GM19452 (cell line): ENCODE results near the gene MRTFA.
"Not testable (repeated sequence)": the region's sequence is repeated elsewhere in the genome, so short reads cannot be mapped to it uniquely, and the experiment has no call there.

ENCODE experiments used
- ATAC-seq: cut with Tn5 transposase; IDR thresholded peaks from one replicate; pipeline ENCODE4 v1.9.1; 2021; ENCODE audit not compliant: unreplicated experiment

Gene MRTFA

GRCh38 chr22:40636380-40637182, at the start of gene MRTFA:
Gene MRTFA (minus strand): TSS chr22:40636719.
- ATAC-seq = peak; percentile 93

GRCh38 chr22:40685406-40685805, 48.9 kb upstream of the MRTFA start:
- no peak for ATAC-seq

- no peak for ATAC-seq
Observed at GRCh38 chr22:40684728-40685127, 48.2 kb upstream of the MRTFA start.

GRCh38 chr22:40681451-40681850, 44.9 kb upstream of the MRTFA start:
- no peak for ATAC-seq

GRCh38 chr22:40680819-40681183, 44.3 kb upstream of the MRTFA start:
- no peak for ATAC-seq

- no peak for ATAC-seq
Observed at GRCh38 chr22:40679964-40680818, 43.7 kb upstream of the MRTFA start.

- ATAC-seq = no peak
Observed at GRCh38 chr22:40679249-40679963, 42.9 kb upstream of the MRTFA start, which contains the start of gene MCHR1. Gene MCHR1 (plus strand): TSS chr22:40679484. CDS start chr22:40679653, 169 bp downstream.

GRCh38 chr22:40678493-40679248, 42.2 kb upstream of the MRTFA start:
- ATAC-seq = no peak

GRCh38 chr22:40676644-40677043, 40.1 kb upstream of the MRTFA start:
- ATAC-seq = no peak

- ATAC-seq = not testable (repeated sequence)
Observed at GRCh38 chr22:40676166-40676565, 39.6 kb upstream of the MRTFA start.

- ATAC-seq = no peak
Observed at GRCh38 chr22:40674274-40674673, 37.8 kb upstream of the MRTFA start.

GRCh38 chr22:40673017-40673416, 36.5 kb upstream of the MRTFA start:
- ATAC-seq = no peak

GRCh38 chr22:40671796-40672360, 35.4 kb upstream of the MRTFA start:
- ATAC-seq = no peak

GRCh38 chr22:40671369-40671768, 34.9 kb upstream of the MRTFA start:
- ATAC-seq = no peak

GRCh38 chr22:40670058-40670457, 33.5 kb upstream of the MRTFA start:
- no peak for ATAC-seq

GRCh38 chr22:40668611-40669411, 32.3 kb upstream of the MRTFA start:
- no peak for ATAC-seq

GRCh38 chr22:40666151-40666848, 29.8 kb upstream of the MRTFA start:
- no peak for ATAC-seq

GRCh38 chr22:40665312-40665711, 28.8 kb upstream of the MRTFA start:
- no peak for ATAC-seq

- ATAC-seq = no peak
Observed at GRCh38 chr22:40661671-40662070, 25.2 kb upstream of the MRTFA start.
